Subcutaneous abdominal adipose tissue (tissue), 5 donors: ENCODE measurements around the gene HHEX.
"Not testable (repeated sequence)": the region's sequence is repeated elsewhere in the genome, so short reads cannot be mapped to it uniquely, and the experiment has no call there.

Source experiments
- H3K27ac ChIP-seq: one replicate; pipeline ENCODE4 v1.7.0; 2013; ENCODE audit warnings: low read depth, mild to moderate bottlenecking, inconsistent platforms, low read length, moderate library complexity
- H3K27me3 ChIP-seq, 5 donors: one replicate each; pipeline ENCODE4 v1.7.0; 2013; ENCODE audit warnings: low read length in 5 of 5, inconsistent platforms in 1 of 5; ENCODE audit not compliant: control insufficient read depth in 5 of 5, insufficient read depth in 4 of 5
- H3K36me3 ChIP-seq, 5 donors: one replicate each; pipeline ENCODE4 v1.7.0; 2013; ENCODE audit warnings: low read length in 5 of 5; ENCODE audit not compliant: control insufficient read depth in 5 of 5, insufficient read depth in 5 of 5
- H3K4me1 ChIP-seq, 5 donors: one replicate each; pipeline ENCODE4 v1.7.0; 2013; ENCODE audit warnings: low read length in 5 of 5, mild to moderate bottlenecking in 3 of 5, moderate library complexity in 1 of 5; ENCODE audit not compliant: control insufficient read depth in 5 of 5, insufficient read depth in 5 of 5
- H3K4me3 ChIP-seq, 5 donors: one replicate each; pipeline ENCODE4 v1.7.0; 2013; ENCODE audit warnings: low read length in 5 of 5, low read depth in 1 of 5
- H3K9ac ChIP-seq, 5 donors: one replicate each; pipeline ENCODE4 v1.7.0; 2013; ENCODE audit warnings: low read length in 5 of 5, mild to moderate bottlenecking in 4 of 5, moderate library complexity in 3 of 5
- H3K9me3 ChIP-seq, 5 donors: one replicate each; pipeline ENCODE4 v1.7.0; 2013; ENCODE audit warnings: low read length in 5 of 5; ENCODE audit not compliant: control insufficient read depth in 5 of 5
- donor health status: healthy.
- donor health status: healthy.
- donor health status: healthy.
- donor health status: healthy.
- donor health status: healthy.

The HHEX gene

GRCh38 chr10:92689663-92690210 lies at the start of gene HHEX:
Gene HHEX (plus strand): TSS chr10:92689955. CDS start chr10:92689987, 32 bp downstream.
- H3K9me3 ChIP-seq = peaks cover 0 to 4% (median 4%) of the 10 kb centered on the region in 5 donors
- peak within 1 kb of the TSS in 4 of 5 donors; percentile 46 to 76 (median 66) for H3K9ac ChIP-seq
- peak within 1 kb of the TSS; percentile 62 to 74 (median 67) for H3K4me3 ChIP-seq
- H3K27ac ChIP-seq = peak within 1 kb of the TSS; percentile 77
- H3K27me3 ChIP-seq = peaks cover 0 to 29% (median 14%) of the 10 kb centered on the region in 5 donors
- peaks cover 2 to 41% (median 34%) of the 10 kb centered on the region in 5 donors for H3K4me1 ChIP-seq
- H3K36me3 ChIP-seq = peaks cover 0 to 3% (median 0%) of the 10 kb centered on the region in 5 donors

GRCh38 chr10:92640107-92640506 lies 49.6 kb upstream of the HHEX start:
- no peak overlapping the region for H3K9ac ChIP-seq
- no peaks in the 10 kb centered on the region for H3K4me1 ChIP-seq
- no peak overlapping the region for H3K4me3 ChIP-seq
- H3K36me3 ChIP-seq = no peaks in the 10 kb centered on the region
- H3K27me3 ChIP-seq = no peaks in the 10 kb centered on the region
- no peak overlapping the region for H3K27ac ChIP-seq
- H3K9me3 ChIP-seq = no peaks in the 10 kb centered on the region

- Histone ChIP-seq H3K4me1 (no peaks in the 10 kb centered on the region), H3K27ac (no peak overlapping the region)
Measured at GRCh38 chr10:92641492-92641891, 48.3 kb upstream of the HHEX start.

GRCh38 chr10:92644921-92645320 lies 44.8 kb upstream of the HHEX start:
- H3K27me3 ChIP-seq = no peaks in the 10 kb centered on the region
- H3K27ac ChIP-seq = no peak overlapping the region
- no peaks in the 10 kb centered on the region for H3K4me1 ChIP-seq
- H3K36me3 ChIP-seq = no peaks in the 10 kb centered on the region
- H3K9ac ChIP-seq = no peak overlapping the region
- H3K9me3 ChIP-seq = no peaks in the 10 kb centered on the region
- H3K4me3 ChIP-seq = no peak overlapping the region

More at GRCh38 chr10:92641492-92641891, 48.3 kb upstream of the HHEX start:
- Histone ChIP-seq H3K9ac (no peak overlapping the region), H3K9me3 (no peaks in the 10 kb centered on the region), H3K27me3 (no peaks in the 10 kb centered on the region), H3K4me3 (no peak overlapping the region), H3K36me3 (no peaks in the 10 kb centered on the region)

- not testable (repeated sequence) for H3K36me3 ChIP-seq, H3K9me3 ChIP-seq, H3K27me3 ChIP-seq, H3K4me1 ChIP-seq, H3K4me3 ChIP-seq, H3K27ac ChIP-seq, H3K9ac ChIP-seq
Measured at GRCh38 chr10:92650864-92651263, 38.9 kb upstream of the HHEX start.

GRCh38 chr10:92655426-92655825 lies 34.3 kb upstream of the HHEX start:
- no peaks in the 10 kb centered on the region for H3K36me3 ChIP-seq
- H3K4me1 ChIP-seq = no peaks in the 10 kb centered on the region
- H3K27me3 ChIP-seq = no peaks in the 10 kb centered on the region
- no peak overlapping the region for H3K9ac ChIP-seq
- H3K4me3 ChIP-seq = no peak overlapping the region
- H3K9me3 ChIP-seq = no peaks in the 10 kb centered on the region
- no peak overlapping the region for H3K27ac ChIP-seq

- Histone ChIP-seq H3K9ac (no peak overlapping the region), H3K4me1 (no peaks in the 10 kb centered on the region), H3K9me3 (peaks cover 0 to 3% (median 0%) of the 10 kb centered on the region in 5 donors), H3K4me3 (no peak overlapping the region), H3K27ac (no peak overlapping the region), H3K27me3 (no peaks in the 10 kb centered on the region), H3K36me3 (no peaks in the 10 kb centered on the region)
Measured at GRCh38 chr10:92656266-92656961, 33.3 kb upstream of the HHEX start.

GRCh38 chr10:92657024-92657423 lies 32.7 kb upstream of the HHEX start:
- Histone ChIP-seq H3K4me3 (no peak overlapping the region), H3K27ac (no peak overlapping the region), H3K9me3 (peaks cover 0 to 3% (median 0%) of the 10 kb centered on the region in 5 donors), H3K36me3 (no peaks in the 10 kb centered on the region), H3K27me3 (no peaks in the 10 kb centered on the region), H3K9ac (no peak overlapping the region), H3K4me1 (no peaks in the 10 kb centered on the region)

GRCh38 chr10:92662848-92663247 lies 26.9 kb upstream of the HHEX start:
- H3K27me3 ChIP-seq = no peaks in the 10 kb centered on the region
- H3K9me3 ChIP-seq = peaks cover 3 to 21% (median 8%) of the 10 kb centered on the region in 5 donors
- H3K36me3 ChIP-seq = no peaks in the 10 kb centered on the region
- no peaks in the 10 kb centered on the region for H3K4me1 ChIP-seq
- no peak overlapping the region for H3K4me3 ChIP-seq
- H3K9ac ChIP-seq = no peak overlapping the region
- no peak overlapping the region for H3K27ac ChIP-seq

GRCh38 chr10:92664322-92664721 lies 25.4 kb upstream of the HHEX start:
- no peak overlapping the region for H3K27ac ChIP-seq
- no peak overlapping the region for H3K4me3 ChIP-seq
- no peak overlapping the region for H3K9ac ChIP-seq
- H3K27me3 ChIP-seq = no peaks in the 10 kb centered on the region
- no peaks in the 10 kb centered on the region for H3K4me1 ChIP-seq
- peaks cover 3 to 21% (median 8%) of the 10 kb centered on the region in 5 donors for H3K9me3 ChIP-seq
- no peaks in the 10 kb centered on the region for H3K36me3 ChIP-seq
